Middle frontal gyrus (tissue), 1 donor: ENCODE measurements around the gene FAM72C.
"Not testable (repeated sequence)": the region's sequence is repeated elsewhere in the genome, so short reads cannot be mapped to it uniquely, and the experiment has no call there.

Experiments
- DNase-seq: peaks from one replicate; pipeline ENCODE4 v3.0.0-alpha.2; 2015; ENCODE audit warnings: low spot score; ENCODE audit errors: extremely low spot score

Gene FAM72C

DNA sequence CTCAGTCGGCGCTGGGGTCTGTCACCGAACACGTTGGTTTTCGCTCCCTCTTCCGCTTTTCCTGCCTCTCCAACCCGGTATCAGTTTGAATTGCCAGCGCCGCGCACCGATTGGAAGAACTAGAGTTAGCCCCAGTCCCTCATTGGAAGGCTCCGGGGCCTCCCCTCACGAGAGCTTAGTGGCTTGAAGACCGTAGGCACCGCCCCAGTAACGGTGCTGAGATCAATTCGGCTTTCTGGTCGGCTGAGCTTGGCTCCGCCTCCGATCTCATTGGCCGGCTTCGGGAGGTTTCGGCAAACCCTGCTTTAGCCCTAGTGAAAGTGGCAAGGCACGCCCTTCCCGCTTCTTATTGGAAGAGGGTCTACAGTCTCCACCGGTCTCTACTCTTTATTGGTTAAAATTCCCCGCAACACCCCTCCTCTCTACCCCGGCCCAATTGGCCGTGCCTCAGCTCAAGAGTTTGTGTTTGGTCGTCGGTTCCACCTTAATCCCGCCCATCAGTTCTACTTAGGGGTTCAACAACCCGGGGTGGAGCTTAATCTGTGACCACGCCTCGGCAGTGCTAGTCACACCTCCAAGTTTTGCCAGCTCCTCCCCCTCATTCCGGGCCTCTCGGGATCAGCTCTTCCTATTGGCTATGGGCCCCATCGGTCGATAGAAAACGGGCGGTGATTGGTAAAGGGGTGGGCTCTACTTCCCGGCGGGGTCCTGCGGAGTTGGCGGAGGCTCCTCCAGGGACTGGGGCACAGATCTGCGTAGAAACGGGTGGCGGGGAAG is at the start of gene FAM72C:
Gene FAM72C, minus strand, starts transcription at position 63 of the 777 bp plus-strand sequence. CDS start 845 bp downstream, outside the sequence.
- not testable (repeated sequence) for DNase-seq

DNA sequence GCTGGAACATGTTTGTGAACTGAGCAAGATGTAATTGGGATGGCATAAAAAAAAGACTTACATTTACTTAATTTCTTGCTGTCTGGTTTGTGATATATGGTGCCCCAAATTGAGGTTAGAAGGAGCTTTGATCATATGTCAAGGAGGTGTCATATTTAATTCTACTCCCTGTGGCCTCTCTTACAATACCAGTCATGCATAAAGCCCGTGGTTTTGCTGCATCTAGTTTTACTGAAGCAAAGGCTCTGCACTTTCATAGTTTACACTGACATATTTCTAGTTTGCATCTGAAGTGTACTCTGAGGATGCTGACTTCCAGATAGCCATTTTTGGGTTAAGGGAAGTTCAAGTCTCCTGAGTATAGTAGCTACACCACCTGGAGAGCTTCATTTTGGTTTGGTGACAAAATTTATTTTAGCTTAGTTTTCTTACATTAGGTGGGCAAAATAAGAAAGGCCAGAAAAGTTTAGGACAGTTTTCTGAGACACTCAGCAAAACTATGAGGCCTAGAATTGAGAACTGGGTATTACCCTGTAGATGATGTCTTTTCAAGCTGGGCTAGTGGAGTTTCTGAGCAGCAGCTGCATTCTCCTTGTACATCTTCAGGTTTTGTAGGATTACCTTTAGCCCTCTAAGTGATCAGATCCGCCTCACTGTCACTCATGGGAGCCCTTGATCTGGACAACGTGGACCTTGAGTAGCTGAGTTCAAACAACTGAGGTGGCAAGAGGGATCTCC is 48.4 kb upstream of the FAM72C start:
- not testable (repeated sequence) for DNase-seq

DNA sequence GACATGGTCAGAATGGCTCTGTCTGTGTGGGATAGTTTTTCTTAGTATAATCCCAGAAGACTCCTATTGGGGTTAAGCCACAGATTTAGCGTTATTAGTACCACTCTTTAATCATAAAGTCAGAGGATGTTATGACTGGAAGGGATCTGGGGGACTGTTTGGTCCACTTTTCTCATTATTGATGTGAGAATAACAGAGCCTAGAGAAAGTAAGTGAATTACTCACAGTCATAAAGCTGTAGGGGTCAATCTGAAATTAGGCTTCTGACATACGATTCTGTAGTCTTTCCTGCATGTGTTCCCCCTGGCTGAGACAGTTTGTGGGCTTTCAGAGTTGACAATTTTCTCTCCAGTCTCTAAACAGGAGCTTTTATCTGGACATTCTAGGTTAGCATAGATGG is 47.3 kb upstream of the FAM72C start:
- DNase-seq: not testable (repeated sequence)

DNA sequence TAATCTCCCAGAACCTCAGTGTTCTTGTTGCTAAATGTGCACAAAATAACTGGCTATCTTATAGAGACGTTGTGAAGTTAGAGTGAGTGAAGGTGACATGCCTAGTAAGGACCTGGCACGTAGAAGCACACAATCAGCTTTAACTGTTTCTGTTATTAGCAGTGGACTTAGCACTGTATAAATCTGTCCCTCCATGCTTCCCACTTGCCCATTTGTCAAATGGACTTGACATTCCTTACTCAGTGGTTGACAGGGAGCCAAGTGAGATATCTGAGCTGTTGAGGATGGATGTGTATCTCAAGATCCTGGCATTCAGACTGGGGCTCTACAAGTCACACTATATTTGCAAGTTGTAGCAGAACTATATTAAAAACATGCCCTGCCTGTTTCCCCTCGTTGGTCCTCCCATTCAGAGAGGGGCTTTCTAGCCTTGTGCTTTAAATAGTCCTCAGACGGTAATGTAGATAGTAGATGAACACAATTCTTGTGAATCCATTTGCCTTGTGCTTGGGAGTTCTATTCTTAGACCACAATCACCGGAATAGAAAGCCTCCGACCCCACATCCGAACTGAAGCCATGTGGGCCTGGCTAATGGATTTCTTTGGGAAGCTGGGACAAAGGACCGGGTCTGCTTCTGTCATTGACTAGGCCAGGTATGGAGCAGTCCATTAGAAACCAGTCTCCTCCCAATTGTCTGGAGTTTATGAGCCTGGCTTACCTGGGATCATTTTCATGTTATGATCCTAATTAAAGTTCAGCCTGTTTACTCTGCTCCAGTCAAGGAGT is 43.6 kb upstream of the FAM72C start:
- DNase-seq: not testable (repeated sequence)

DNA sequence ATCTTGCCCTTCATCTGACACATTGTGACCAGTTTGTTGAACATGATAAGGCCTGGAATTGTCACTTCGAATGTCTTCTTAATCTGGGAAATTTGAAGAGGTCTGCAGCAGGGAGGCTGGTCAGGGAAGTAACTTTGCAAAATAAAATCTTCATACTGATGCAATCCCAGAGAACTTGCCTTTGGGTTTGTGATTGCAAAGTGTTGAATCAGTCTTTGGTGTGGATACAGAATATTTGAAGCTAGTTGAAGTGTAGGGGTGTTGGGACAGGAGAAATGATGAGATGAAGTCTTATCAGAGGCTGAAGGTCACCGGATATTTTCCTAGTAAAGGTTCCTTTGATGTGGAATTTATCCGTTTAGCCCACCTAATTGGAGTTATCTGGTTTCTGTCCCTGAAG is 42.7 kb upstream of the FAM72C start:
- DNase-seq: not testable (repeated sequence)

DNA sequence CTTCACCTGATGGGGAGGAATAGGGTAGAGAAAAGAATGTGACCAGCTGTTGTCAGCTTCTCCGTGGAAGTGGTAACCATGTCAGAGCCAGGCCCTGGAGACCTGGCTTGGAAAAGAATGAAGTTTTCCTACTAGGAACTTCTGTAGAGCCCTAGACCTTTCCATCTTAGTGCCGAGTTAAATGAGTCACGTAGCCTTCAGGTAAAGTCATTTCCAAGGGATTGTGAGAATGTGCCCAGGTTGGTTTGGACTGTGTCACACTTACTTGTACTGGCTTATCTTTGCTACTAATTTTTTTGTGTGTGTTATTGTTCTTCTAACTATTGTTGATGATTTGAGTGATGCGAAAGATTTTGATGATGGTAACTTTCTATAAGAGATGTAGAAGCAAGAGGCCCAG is 42.3 kb upstream of the FAM72C start:
- not testable (repeated sequence) for DNase-seq

DNA sequence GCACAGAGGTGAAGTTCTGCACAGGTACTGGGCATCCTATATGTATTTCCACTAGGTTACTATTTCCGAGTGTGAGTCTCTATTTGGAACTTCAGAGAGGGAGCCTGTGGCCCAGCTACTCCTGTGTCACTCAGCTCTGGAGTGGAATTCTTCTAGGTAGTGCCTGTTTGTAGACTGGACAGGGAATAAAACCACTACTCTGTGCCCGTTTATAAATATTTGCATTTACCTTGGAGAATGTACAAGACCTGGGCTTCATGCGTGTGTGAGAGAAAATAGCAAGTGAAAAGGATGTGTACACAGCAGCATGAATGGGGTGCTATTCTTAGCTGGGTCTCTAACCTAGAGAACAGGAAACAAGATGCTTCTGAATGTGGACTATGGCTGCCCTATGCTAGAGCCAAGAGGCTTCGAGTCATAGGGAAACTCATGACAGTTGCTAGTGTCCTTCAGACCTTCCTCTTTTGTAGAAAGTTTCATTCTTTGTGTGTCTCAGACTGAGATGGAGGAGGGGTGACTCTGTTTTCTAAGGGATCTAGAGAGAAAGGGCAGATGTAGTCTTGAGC is 40.5 kb upstream of the FAM72C start:
- not testable (repeated sequence) for DNase-seq

DNA sequence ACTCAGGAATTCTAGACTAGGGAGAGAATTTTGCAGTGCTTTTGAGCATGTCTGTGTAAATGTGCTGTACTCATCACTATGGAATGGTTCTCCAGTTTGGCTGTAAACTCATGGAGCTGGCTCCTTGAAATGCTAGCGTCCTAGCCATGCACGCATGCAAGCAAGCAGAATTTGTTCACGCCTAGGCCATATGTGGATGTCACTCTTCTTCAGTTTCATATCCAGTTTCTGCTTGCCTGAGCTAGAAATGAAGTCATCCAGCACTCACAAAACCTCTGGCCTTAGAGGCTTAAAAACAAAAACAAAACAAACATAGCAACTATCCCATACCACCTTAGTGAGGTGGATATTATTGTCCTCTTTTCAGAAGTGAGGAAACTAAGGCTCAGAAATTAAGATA is 37.6 kb upstream of the FAM72C start:
- not testable (repeated sequence) for DNase-seq

DNA sequence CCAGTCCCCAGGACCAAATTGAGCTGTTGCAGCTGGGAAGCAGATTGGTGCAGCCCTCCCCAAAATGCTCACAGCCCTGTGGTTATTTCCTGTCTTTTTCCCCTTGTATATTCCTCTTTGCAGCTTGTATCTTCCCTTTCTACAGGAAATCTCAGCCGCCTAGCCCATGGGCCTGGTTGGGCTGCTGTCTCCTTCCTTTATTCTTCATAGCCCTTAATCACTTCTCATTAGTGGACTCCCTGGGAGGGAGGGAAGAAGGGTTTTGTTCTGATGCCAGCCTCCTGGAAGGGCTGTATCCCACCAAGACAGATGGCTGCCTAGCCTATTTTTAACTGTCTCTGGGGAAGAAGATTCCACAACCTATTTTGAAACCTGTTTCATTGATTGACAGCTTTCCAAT is 32.5 kb upstream of the FAM72C start:
- DNase-seq: not testable (repeated sequence)

DNA sequence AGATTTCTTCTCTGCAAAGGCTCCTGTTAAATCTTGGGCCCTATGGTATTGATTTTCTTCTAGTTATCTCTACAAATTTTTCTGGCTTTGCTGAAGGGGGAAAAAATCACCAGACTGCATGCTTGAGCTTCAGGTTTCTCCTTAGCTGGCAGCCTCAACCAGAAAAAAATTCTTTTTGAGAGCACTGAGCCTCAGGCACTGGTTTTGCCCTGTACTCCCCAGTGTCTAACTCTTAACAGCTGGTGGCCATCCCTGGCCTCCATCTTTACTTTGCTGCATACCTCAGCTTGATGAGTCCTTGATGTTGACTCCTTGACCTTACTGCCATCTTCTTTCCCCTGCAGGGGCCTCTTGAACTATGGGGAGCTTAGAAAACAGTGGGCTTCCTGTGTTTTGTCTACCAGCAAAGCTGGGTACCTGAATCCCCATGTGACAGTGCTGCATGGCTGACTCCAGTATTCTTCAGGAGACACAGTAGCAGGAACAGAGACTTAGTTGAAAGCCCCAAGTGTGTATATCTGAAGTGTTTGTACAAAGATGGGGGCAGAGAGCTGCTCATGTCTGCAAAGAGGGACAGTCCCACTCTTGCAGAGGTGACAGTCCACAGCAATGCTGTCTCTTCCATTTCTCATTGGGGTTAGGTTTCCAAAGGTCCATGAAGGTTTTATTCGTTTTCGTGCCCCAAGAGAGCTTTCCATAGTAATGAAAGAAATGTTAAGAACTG is 31.7 kb upstream of the FAM72C start:
- not testable (repeated sequence) for DNase-seq

DNA sequence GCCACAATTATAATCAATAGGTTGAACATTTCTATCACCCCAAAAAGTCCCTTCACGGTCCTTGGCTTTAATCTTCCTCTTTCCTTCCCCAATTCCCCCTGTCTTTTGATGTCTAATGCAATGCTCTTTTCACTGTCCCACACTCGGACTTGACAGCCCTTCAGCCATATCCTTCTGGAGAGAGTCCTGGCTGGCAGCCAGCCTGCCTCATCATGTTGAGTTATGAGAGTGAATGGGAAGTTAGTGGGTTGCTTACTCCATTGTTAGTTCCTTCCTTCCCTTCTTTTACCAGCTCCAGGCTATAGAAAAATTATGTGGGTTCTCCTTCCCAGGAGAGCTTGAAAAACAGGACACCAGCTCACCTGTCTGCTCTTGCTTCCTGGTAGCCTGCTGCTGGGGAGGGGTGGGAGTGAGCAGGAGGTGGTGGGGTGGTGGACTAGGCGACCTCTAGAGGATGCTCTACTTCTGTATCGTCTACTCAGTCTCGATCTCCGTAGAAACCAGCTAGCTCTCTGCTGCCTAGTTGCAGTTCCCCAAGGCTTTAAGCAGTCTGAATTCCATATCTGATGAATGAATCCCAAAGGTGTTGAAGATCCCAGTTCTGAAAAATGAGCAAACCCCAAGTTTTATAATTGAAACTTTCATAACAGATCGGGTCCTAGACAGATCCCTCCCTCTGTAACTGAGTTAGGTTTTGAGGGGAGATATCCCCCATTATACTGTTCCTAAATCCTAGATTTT is 30.5 kb upstream of the FAM72C start:
- DNase-seq: not testable (repeated sequence)

DNA sequence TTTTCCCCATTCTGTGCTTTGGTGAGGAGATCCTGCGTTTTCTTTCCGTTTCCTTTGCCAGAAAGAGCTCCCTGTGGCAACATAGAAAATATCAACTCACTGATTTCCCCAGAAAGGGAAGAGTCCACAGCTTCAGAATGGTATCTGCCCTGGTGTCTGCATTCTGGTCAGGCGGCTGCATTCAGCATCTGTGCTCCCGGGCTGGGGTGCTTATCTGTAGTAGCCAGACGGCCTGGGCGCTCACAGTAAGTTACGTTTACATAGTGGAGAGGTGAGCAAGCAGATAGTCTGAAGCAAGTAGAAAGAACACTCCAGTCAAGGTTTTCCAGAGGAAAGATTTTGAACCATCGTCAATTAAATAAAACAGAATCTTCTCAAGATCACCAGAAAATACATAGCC is 29.3 kb upstream of the FAM72C start:
- DNase-seq: not testable (repeated sequence)

DNA sequence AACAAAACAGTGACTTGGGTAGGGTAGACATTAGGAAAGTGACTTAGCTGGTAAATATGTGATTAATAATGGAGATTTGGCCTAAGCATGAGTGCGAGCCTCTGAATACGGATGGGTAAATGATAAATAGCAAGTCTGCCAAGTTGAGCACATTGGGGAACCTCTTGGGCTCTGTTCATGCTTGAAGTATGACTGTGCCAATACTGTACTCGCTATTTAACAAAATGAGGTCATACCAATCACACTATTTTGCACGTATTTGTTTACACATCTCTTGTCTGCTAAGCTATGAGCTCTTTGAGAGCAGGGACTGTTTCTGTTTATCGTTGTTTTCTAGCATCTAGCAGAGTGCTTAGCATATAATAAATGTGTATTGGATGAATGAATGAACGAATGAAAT is 24.2 kb upstream of the FAM72C start:
- DNase-seq: not testable (repeated sequence)

DNA sequence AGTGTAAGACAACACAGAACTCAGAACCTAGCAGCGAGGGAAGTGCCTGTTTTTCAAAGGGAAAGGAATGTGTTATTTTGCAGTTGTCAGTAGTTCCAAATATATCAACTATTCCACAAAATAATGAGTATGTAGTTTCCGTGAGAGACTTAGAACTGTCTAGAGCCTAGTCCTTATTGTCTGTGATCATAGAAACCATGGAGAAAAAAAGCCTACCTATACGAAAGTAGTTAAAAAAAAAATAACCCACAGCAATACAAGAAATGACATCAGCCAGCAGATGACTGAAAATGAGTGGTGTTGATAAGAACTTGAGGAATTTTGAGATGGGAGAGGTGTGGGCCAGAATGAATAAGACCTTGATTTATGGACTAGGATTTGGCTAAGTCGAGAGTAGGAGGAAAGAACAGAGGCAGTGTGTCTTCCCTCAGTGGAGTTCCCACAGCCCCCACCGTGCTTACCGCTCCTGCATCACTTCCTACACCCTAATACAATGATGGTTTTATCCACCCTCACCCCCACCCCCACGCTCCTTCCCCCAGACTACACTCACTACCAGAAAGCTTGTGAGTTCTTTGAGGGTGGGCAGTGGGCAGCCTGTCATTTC is 21.6 kb upstream of the FAM72C start:
- DNase-seq: not testable (repeated sequence)

DNA sequence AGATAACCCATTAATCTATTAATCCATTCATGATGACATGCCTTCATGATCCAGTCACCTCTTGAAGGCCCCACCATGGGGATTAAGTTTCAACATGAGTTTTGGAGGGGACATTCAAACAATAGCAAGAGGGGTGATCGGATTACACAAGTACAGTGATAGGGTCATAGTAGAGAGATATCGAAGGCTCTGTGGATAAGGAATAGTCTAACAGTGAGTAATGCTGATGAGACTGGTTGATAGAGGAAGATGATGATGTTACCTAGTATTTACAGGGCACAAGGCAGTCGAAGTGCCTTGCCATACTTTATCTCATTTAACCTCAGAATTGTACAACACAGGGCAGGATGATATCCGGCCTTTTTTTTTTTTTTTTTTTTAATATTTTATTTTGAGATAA is 18.9 kb upstream of the FAM72C start:
- not testable (repeated sequence) for DNase-seq

DNA sequence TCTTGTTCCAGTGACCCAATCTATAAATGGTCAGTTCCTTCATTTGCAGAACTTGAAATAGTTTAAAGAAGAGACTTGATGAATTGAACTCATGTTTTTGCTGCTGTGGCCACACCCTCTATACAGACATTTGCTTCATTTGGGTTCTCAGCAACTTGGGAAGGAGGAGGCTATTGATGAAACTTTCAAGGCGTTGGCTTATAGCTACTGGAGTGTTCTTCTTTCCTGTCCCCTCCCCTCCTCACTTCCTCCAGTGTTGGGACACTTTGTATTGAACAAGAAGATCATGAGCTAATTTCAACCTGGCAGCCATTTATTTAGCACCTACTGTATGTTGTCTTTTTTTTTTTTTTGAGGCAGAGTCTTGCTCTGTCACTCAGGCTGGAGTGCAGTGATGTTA is 17.9 kb upstream of the FAM72C start:
- not testable (repeated sequence) for DNase-seq

DNA sequence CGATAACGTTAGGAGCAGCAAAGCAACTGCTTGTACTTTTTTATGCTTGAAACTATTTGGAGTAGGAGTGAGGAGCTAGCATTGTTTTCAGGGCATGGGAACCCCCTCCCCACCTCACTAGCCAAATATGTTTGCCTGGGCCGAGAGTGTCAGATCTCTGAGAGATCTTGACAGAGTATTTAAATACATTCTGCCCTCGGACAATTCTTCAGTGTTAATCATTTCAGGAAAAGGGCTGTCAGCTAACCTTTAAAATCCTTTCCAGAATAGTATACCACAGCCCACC is 17.6 kb upstream of the FAM72C start:
- DNase-seq: not testable (repeated sequence)

DNA sequence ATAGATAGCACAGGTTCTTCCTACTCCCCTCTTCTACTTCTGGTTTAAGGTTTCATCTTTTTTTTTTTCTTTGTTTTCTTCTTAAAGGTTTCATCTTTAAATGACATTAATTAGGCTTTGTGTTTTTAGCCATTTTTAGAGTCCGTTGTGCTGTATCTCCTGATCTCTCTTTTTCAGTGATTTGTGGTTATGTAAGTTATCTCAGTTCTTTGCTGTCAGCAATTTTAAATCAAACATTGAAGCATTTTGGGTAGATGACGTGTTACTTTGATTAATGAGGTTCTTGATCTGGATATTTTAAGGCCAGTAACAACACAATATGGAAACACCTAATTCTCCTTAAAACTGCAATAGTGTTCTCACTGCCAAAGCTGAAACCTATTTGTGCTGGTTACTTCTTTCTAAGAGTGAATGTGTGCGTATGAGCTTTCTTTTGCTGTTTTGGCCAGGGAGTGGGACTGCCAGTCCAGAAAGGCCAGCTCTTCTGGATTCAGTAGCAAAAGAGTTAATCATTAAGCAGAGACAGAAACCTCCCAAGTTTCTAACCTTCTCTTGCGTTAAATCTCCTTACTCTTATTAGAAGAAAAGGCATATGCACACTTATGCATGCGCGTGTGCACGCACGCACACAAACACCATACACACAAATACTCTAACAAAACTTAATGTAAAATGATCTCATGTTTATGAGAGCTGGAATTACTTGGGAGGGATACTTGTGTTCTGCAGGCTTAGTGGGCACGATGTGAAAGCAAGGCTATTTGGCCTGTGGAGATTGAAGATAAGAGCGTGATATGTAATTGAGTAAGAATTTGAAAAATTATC is 17.0 kb upstream of the FAM72C start:
- not testable (repeated sequence) for DNase-seq

DNA sequence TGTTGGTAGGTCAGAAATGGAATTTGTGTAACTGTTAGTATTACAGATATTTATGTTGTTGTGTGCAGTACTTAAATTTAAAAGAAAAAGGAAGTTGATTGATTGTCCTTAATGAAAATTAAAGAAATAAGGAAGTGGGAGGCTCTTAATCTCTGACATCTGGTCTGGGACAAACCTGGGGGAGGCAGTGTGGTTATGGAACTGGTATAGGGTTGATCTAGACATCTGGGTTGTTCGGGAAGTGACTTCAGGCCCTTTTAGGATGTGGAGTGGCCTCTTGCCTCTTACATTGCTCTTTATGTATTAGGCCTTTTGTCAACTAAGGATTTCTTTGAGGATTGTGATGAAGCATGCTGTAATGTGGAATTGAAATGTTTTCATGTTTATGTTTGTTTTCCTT is 16.1 kb upstream of the FAM72C start:
- DNase-seq: not testable (repeated sequence)
